Prostate gland (tissue), 2 donors: ENCODE results near the gene RCL1. TPM values are rescaled to one million over a fixed set of nuclear protein-coding genes. Genes with fewer than 3 reads are reported as not detected.

Source experiments
- DNase-seq: peaks from one replicate; pipeline ENCODE4 v3.0.0-alpha.2; 2019; ENCODE audit warnings: low spot score
- H3K27ac ChIP-seq, 2 donors: fragments of 200-600 bp; sonication (generic); 2 replicates each; pipeline ENCODE4 v1.5.1; 2017 to 2019
- H3K27me3 ChIP-seq: fragments of 200-600 bp; sonication (generic); replicated peaks from 2 replicates; pipeline ENCODE4 v1.5.1; 2019; ENCODE audit not compliant: insufficient read depth
- H3K36me3 ChIP-seq, 2 donors: fragments of 200-600 bp; sonication (generic); 1 replicate in 1 of 2; 2 replicates in 1 of 2; pipeline versions ENCODE4 v1.5.1 to v1.8.1; 2017 to 2019
- H3K4me1 ChIP-seq: fragments of 200-600 bp; sonication (generic); replicated peaks from 2 replicates; pipeline ENCODE4 v1.5.1; 2019
- H3K4me3 ChIP-seq, 2 donors: fragments of 200-600 bp; sonication (generic); 2 replicates each; pipeline ENCODE4 v1.5.1; 2017 to 2019
- H3K9me3 ChIP-seq: fragments of 200-600 bp; sonication (generic); 2 replicates; pipeline ENCODE4 v1.5.1; 2017
- POLR2A ChIP-seq: fragments of 450-650 bp; IDR thresholded peaks from one replicate; pipeline ENCODE4 v1.6.1; 2016; ENCODE audit warnings: antibody characterized with exemption, mild to moderate bottlenecking
- POLR2AphosphoS5 ChIP-seq: sonication (generic); formaldehyde crosslinking; IDR thresholded peaks from one replicate; pipeline ENCODE4 v1.6.1; 2017; ENCODE audit warnings: antibody characterized with exemption
- WGBS: methylation state at CpG from one replicate; pipeline ENCODE4 v1.1.5; 2018; 5-methylcytosine and 5-hydroxymethylcytosine counted together
- intact Hi-C: fragments of 100-400 bp; cut with DNase I; formaldehyde crosslinking; loops from one replicate; pipeline ENCODE4 v1.14.2; 2022
- total RNA-seq, 2 donors: library from RNA; depleted of rRNA; stranded (reverse); fragments of >200 nt; gene quantifications; one replicate each; pipeline ENCODE4 v1.1.0, GENCODE V29; 2016
- TF ChIP-seq, protein P1 (sequence below), 4 experiments: fragments of 200-600 bp in 2 of 4; fragments of 450-650 bp in 2 of 4; sonication (generic) in 2 of 4; IDR thresholded peaks; 1 replicate in 3 of 4; 2 replicates in 1 of 4; pipeline ENCODE4 v1.5.1; 2016 to 2019; ENCODE audit warnings: antibody characterized with exemption in 4 of 4, mild to moderate bottlenecking in 2 of 4, moderate library complexity in 2 of 4

RCL1 gene
- total RNA-seq, 2 donors from 2014 or later: 18.9 to 29.3 TPM

DNA sequence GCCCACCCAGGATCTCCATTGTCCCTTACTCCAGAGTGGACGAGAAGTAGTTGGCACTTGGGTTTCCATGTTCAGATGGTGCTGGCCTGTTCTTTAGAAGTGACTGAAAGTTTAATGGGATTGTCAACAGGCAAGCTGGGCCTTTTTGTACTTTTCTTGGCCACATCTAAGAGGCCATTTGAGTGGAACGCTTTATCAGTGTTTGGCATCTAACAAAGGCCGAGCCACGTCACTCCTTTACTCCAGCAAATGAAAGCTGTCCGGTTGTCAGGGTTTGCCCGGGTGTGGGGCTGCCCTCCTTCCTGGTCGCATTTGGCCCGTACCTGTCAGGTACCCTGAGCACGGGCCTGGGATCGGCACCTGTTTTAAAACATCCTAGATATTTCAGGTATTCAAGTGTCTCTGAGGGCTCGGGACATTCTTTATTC, 71.5 kb downstream of the RCL1 start:
- peak; percentile 7 for DNase-seq
- TF ChIP-seq POLR2AphosphoS5 (no peak), POLR2A (no peak)
- TF ChIP-seq, protein P1, sequence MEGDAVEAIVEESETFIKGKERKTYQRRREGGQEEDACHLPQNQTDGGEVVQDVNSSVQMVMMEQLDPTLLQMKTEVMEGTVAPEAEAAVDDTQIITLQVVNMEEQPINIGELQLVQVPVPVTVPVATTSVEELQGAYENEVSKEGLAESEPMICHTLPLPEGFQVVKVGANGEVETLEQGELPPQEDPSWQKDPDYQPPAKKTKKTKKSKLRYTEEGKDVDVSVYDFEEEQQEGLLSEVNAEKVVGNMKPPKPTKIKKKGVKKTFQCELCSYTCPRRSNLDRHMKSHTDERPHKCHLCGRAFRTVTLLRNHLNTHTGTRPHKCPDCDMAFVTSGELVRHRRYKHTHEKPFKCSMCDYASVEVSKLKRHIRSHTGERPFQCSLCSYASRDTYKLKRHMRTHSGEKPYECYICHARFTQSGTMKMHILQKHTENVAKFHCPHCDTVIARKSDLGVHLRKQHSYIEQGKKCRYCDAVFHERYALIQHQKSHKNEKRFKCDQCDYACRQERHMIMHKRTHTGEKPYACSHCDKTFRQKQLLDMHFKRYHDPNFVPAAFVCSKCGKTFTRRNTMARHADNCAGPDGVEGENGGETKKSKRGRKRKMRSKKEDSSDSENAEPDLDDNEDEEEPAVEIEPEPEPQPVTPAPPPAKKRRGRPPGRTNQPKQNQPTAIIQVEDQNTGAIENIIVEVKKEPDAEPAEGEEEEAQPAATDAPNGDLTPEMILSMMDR (IDR thresholded peaks at IDR 0.05): no peak
- Histone ChIP-seq H3K27ac (peak overlapping the region in 1 of 2 donors; percentile 13), H3K36me3 (no peaks in the 10 kb centered on the region), H3K27me3 (no peaks in the 10 kb centered on the region), H3K9me3 (no peaks in the 10 kb centered on the region), H3K4me1 (no peaks in the 10 kb centered on the region), H3K4me3 (no peak overlapping the region)
- WGBS: 41% methylated on average over 11 of the region's 11 CpGs
- intact Hi-C loops: no loop called here

DNA sequence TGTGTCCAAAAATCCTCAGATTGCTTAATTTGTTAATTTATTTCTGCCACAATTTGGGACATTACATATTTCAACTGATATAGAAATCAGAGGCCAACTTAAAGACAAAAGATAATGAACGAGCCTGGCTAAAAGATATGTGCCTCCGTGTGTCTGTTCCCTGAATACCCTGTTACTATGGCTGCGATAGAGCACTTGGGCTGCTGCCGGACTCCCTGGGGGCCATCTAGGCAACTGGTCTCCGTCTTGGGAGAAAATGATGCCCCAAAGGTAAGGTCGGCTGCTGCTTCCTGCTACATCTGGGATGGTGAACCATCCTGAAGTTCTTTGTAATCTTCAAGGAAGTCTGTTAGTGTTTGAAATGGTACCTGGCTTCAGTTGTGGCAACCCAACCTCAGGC, 72.0 kb downstream of the RCL1 start:
- DNase-seq: no peak
- no peak for TF ChIP-seq POLR2A
- no peak for TF ChIP-seq POLR2AphosphoS5
- TF ChIP-seq, protein P1 (IDR thresholded peaks at IDR 0.05): no peak
- Histone ChIP-seq H3K4me3 (no peak overlapping the region), H3K9me3 (no peaks in the 10 kb centered on the region), H3K27me3 (no peaks in the 10 kb centered on the region), H3K36me3 (no peaks in the 10 kb centered on the region), H3K4me1 (no peaks in the 10 kb centered on the region), H3K27ac (peak overlapping the region in 1 of 2 donors; percentile 13)
- WGBS: 93% methylated on average over 6 of the region's 6 CpGs
- intact Hi-C loops: no loop called here

DNA sequence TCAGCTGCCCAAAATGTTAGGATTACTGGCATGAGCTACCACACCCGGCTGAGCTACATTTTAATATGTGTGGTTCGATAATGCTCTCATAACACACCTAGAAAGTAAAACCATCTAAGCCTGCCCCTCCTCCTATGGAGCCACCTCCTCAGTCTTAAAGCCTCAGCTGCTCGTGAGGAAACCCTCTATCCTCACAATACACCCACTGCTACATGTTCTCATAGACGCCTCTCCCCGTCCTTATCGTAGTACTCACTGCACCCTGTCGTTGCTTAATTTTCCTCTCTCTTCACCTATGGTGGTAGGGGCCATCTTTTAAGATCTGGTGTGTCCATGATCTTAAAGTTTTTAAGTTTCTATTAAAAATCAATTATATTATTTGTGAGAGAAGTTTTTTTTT, 72.9 kb downstream of the RCL1 start:
- DNase-seq: no peak
- WGBS: 82% methylated on average over 7 of the region's 7 CpGs
- H3K4me1 ChIP-seq: no peaks in the 10 kb centered on the region
- no peaks in the 10 kb centered on the region for H3K36me3 ChIP-seq
- TF ChIP-seq POLR2AphosphoS5 (no peak), POLR2A (no peak)
- TF ChIP-seq, protein P1 (IDR thresholded peaks at IDR 0.05): no peak
- intact Hi-C loops: no loop called here
- no peaks in the 10 kb centered on the region for H3K27me3 ChIP-seq
- no peak overlapping the region for H3K27ac ChIP-seq
- no peaks in the 10 kb centered on the region for H3K9me3 ChIP-seq
- no peak overlapping the region for H3K4me3 ChIP-seq

DNA sequence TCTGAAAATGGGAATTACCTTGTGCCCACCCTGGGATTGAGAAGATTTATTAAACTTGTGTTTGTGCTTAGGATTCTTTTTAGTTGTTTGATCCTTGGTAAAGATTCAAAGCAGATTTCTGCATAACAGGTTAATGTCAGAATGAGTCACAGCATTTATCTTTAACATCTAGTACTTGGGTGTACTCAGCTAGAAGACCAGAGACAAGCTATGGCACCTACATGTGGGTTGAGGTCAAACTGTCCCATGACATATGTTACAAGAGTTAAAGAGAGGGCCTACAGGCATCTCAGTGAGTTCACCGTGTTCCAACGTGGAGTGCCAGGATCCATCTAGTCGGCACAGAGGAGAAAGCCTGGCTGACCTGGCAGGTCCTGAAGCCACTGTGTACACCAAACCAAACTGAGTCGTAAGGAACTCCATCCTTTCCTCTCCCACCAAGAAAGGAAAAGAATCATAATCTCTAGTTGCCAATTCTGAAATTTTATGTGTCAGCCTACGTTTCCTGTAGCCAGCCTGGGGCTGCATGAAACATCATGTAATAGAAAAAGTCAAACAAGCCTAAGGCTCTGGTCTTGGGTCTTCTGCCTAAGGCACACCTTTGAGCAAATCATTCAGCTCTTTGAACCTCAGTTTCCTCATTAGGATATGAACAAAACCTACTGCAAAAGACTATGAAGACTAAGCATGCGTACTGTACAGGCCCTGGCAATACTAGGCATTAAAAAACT, 73.7 kb downstream of the RCL1 start:
- H3K27me3 ChIP-seq: no peaks in the 10 kb centered on the region
- no peaks in the 10 kb centered on the region for H3K36me3 ChIP-seq
- no peak overlapping the region for H3K4me3 ChIP-seq
- H3K27ac ChIP-seq: no peak overlapping the region
- DNase-seq: no peak
- 67% methylated on average over 6 of the region's 6 CpGs for WGBS
- TF ChIP-seq POLR2A (no peak), POLR2AphosphoS5 (no peak)
- TF ChIP-seq, protein P1 (IDR thresholded peaks at IDR 0.05): no peak
- H3K9me3 ChIP-seq: no peaks in the 10 kb centered on the region
- H3K4me1 ChIP-seq: no peaks in the 10 kb centered on the region
- intact Hi-C loops: no loop called here

DNA sequence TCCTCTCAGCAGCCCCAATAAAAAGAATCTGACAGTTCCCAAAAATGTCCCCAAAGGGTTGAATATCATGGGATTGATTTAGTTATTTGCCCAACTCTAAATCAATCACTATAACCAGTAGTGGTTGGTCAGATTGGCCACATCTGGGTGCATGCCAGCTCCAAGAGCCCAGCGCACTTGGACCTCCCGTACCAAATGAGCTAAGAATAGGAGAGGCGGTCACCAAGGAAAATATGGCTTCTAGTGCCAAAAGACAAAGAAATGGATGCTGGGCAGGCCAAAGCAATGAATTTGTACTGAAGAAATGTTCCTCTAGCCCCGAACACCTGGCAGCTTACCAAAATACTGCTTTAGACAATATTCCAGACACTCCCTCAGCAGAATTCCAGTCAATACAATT, 80.3 kb downstream of the RCL1 start:
- no peaks in the 10 kb centered on the region for H3K36me3 ChIP-seq
- intact Hi-C loops: no loop called here
- no peak for DNase-seq
- WGBS: 88% methylated on average over 4 of the region's 4 CpGs
- TF ChIP-seq POLR2AphosphoS5 (no peak), POLR2A (no peak)
- TF ChIP-seq, protein P1 (IDR thresholded peaks at IDR 0.05): no peak
- no peaks in the 10 kb centered on the region for H3K27me3 ChIP-seq
- no peak overlapping the region for H3K4me3 ChIP-seq
- H3K27ac ChIP-seq: no peak overlapping the region
- H3K4me1 ChIP-seq: no peaks in the 10 kb centered on the region
- no peaks in the 10 kb centered on the region for H3K9me3 ChIP-seq
